ENCODE data around the gene FAM118A.

GRCh38 chr22:45294030-45294429 is 15.7 kb upstream of the FAM118A start:
- TF ChIP-seq REST (IDR thresholded peaks at IDR 0.05; ENCODE audit: unreplicated experiment) (no peak), CTCF (conservative IDR thresholded peaks at IDR 0.05; ENCODE audit: low read depth in 2 of 2) (no peak), EZH2phosphoT487 (IDR thresholded peaks at IDR 0.05; ENCODE audit: unreplicated experiment) (no peak)
